HEK293 (cell line): ENCODE measurements around the gene SEZ6L.

Source experiments
- CTCF ChIP-seq: fragments of 450-650 bp; formaldehyde crosslinking; IDR thresholded peaks from 2 replicates; pipeline ENCODE4 v1.5.1; 2016; ENCODE audit warnings: missing biosample characterization, missing genetic modification characterization
- HOXA7 ChIP-seq: sonication (generic); formaldehyde crosslinking; IDR thresholded peaks from 2 replicates; pipeline ENCODE4 v1.8.1; 2022; ENCODE audit warnings: missing genetic modification reagents, borderline replicate concordance
- ZNF138 ChIP-seq: fragments of 450-650 bp; formaldehyde crosslinking; IDR thresholded peaks from 2 replicates; pipeline ENCODE4 v1.5.1; 2016; ENCODE audit warnings: missing biosample characterization, missing genetic modification characterization, borderline replicate concordance
- ZNF18 ChIP-seq: fragments of 450-650 bp; formaldehyde crosslinking; IDR thresholded peaks from 2 replicates; pipeline ENCODE4 v1.5.1; 2016; ENCODE audit warnings: missing biosample characterization, missing genetic modification characterization
- ZNF274 ChIP-seq, 2 experiments: fragments of 200-500 bp in 1 of 2; fragments of 450-650 bp in 1 of 2; sonication (Bioruptor generic) in 1 of 2; formaldehyde crosslinking in 1 of 2; IDR thresholded peaks; 2 replicates each; pipeline versions ENCODE4 v1.5.1 to v1.6.1; 2014 to 2016; ENCODE audit warnings: borderline replicate concordance in 1 of 2, inconsistent platforms in 1 of 2, low read length in 1 of 2, missing biosample characterization in 1 of 2, missing genetic modification characterization in 1 of 2
- ZNF292 ChIP-seq: fragments of 450-650 bp; formaldehyde crosslinking; IDR thresholded peaks from 2 replicates; pipeline ENCODE4 v1.5.1; 2016; ENCODE audit warnings: low read depth, missing biosample characterization, missing genetic modification characterization, borderline replicate concordance
- ZNF37A ChIP-seq: fragments of 450-650 bp; IDR thresholded peaks from 2 replicates; pipeline ENCODE4 v1.5.1; 2018; ENCODE audit warnings: missing biosample characterization, missing genetic modification characterization
- ZNF558 ChIP-seq: fragments of 450-650 bp; formaldehyde crosslinking; IDR thresholded peaks from 2 replicates; pipeline ENCODE4 v1.5.1; 2016; ENCODE audit warnings: missing biosample characterization, missing genetic modification characterization
- ZNF747 ChIP-seq: fragments of 450-650 bp; formaldehyde crosslinking; IDR thresholded peaks from 2 replicates; pipeline ENCODE4 v1.5.1; 2016; ENCODE audit warnings: missing biosample characterization, missing genetic modification characterization

GRCh38 chr22:26310616-26311015 lies 141.4 kb downstream of the SEZ6L start:
- TF ChIP-seq ZNF747 (no peak), CTCF (tag by site-specific recombination) (no peak), ZNF138 (no peak), ZNF558 (tag by site-specific recombination) (no peak), ZNF292 (tag by site-specific recombination) (no peak), ZNF18 (tag by site-specific recombination) (no peak), HOXA7 (CRISPR knock-in tag) (no peak), ZNF274 (IDR thresholded peaks at IDR 0.05; ENCODE audit: low read length) (no peak), ZNF274 (tag by site-specific recombination; IDR thresholded peaks at IDR 0.05; ENCODE audit: borderline replicate concordance) (no peak), ZNF37A (tag by site-specific recombination) (no peak)
